Spleen (tissue), 11 donors: ENCODE data around the gene STAC. TPM values are rescaled to one million over a fixed set of nuclear protein-coding genes. Genes with fewer than 3 reads are reported as not detected.

Experiments
- DNase-seq: peaks from one replicate; pipeline ENCODE4 v3.0.0-alpha.2; 2020
- H3K27ac ChIP-seq, 8 donors: fragments of 200-600 bp; sonication (generic) in 7 of 8; 1 replicate in 4 of 8; 2 replicates in 4 of 8; pipeline versions ENCODE4 v1.5.0 to v1.8.0; 2016 to 2021; ENCODE audit warnings: inconsistent platforms in 4 of 8, mild to moderate bottlenecking in 4 of 8, moderate library complexity in 1 of 8
- H3K27me3 ChIP-seq, 7 donors: fragments of 200-600 bp; sonication (generic) in 6 of 7; replicated peaks in 1 of 7; 1 replicate in 4 of 7; 2 replicates in 3 of 7; pipeline versions ENCODE4 v1.5.0 to v1.8.0; 2016 to 2021; ENCODE audit warnings: inconsistent platforms in 3 of 7, mild to moderate bottlenecking in 1 of 7
- H3K36me3 ChIP-seq, 6 donors: fragments of 200-600 bp; sonication (generic) in 5 of 6; 1 replicate in 4 of 6; 2 replicates in 2 of 6; pipeline versions ENCODE4 v1.5.0 to v1.8.0; 2016 to 2021; ENCODE audit warnings: inconsistent platforms in 2 of 6
- H3K4me1 ChIP-seq, 6 donors: fragments of 200-600 bp; sonication (generic) in 5 of 6; 1 replicate in 3 of 6; 2 replicates in 3 of 6; pipeline versions ENCODE4 v1.5.0 to v1.8.0; 2016 to 2021; ENCODE audit warnings: inconsistent platforms in 3 of 6
- H3K4me3 ChIP-seq, 8 donors: fragments of 200-600 bp; sonication (generic) in 7 of 8; 1 replicate in 4 of 8; 2 replicates in 4 of 8; pipeline versions ENCODE4 v1.5.0 to v1.8.0; 2016 to 2021; ENCODE audit warnings: inconsistent platforms in 4 of 8, mild to moderate bottlenecking in 4 of 8, moderate library complexity in 2 of 8
- H3K9me3 ChIP-seq, 8 donors: fragments of 200-600 bp; sonication (generic) in 7 of 8; 1 replicate in 4 of 8; 2 replicates in 4 of 8; pipeline versions ENCODE4 v1.5.0 to v1.8.0; 2016 to 2021; ENCODE audit warnings: inconsistent platforms in 4 of 8
- CTCF ChIP-seq, 11 experiments: fragments of 200-600 bp in 7 of 11; fragments of 450-650 bp in 4 of 11; sonication (generic) in 4 of 11; IDR thresholded peaks in 8 of 11; conservative IDR thresholded peaks in 3 of 11; 1 replicate in 7 of 11; 2 replicates in 4 of 11; pipeline versions ENCODE4 v1.4.0 to v1.8.0; 2016 to 2021; ENCODE audit warnings: antibody characterized with exemption in 11 of 11, inconsistent platforms in 4 of 11, mild to moderate bottlenecking in 1 of 11
- POLR2A ChIP-seq, 3 donors: fragments of 450-650 bp; IDR thresholded peaks; one replicate each; pipeline ENCODE4 v1.5.1; 2017; ENCODE audit warnings: antibody characterized with exemption in 3 of 3, mild to moderate bottlenecking in 1 of 3
- POLR2AphosphoS5 ChIP-seq, 3 donors: sonication (generic); formaldehyde crosslinking; IDR thresholded peaks; one replicate each; pipeline ENCODE4 v1.5.1; 2017; ENCODE audit warnings: antibody characterized with exemption in 3 of 3
- WGBS, 5 donors: extraction: QIAGEN DNeasy Blood & Tissue Kit in 3 of 5; methylation state at CpG; one replicate each; pipeline versions ENCODE4 v1.1.5 to v1.1.7; 2013 to 2018; 5-methylcytosine and 5-hydroxymethylcytosine counted together
- intact Hi-C: fragments of 100-400 bp; cut with DNase I; formaldehyde crosslinking; loops from one replicate; pipeline ENCODE4 v1.15.0; 2023; ENCODE audit warnings: low total_unique reads
- polyA plus RNA-seq, 3 donors: library from polyadenylated mRNA; stranded (reverse); fragments of 200-250 nt; gene quantifications; one replicate each; pipeline ENCODE4 v1.2.1, GENCODE V29; 2013
- total RNA-seq, 7 donors: library from RNA; depleted of rRNA in 3 of 7; stranded (reverse); fragments of >200 nt in 3 of 7; fragmentation: NEBNext Ultra II Directional in 4 of 7; extraction: Animal tissue kit (Norgen Biotek cat#: 25700) in 4 of 7; gene quantifications; one replicate each; pipeline versions ENCODE4 v1.1.0 to v1.2.1, GENCODE V29; 2016 to 2021
- donor health status: healthy with polysubstance abuse.
- donor health status: DM: no; HTN: no; CAD: no; lungs with moderate emphysema.
- donor health status: DM: no; HTN: no; CAD: no.
- donor health status: Bipolar disorder and iron deficiency.
- donor health status: healthy.
- donor health status: DM: no; HTN: no; CAD: no.
- donor health status: DM: yes; HTN: yes; CAD: no.

Gene STAC
- total and polyA plus RNA-seq, 10 donors, result 0.08 to 2.9 (median 0.60) TPM

- no peaks in the 10 kb centered on the region for H3K27me3 ChIP-seq
- TF ChIP-seq POLR2A (IDR thresholded peaks at IDR 0.05) (no peak), POLR2AphosphoS5 (IDR thresholded peaks at IDR 0.05) (no peak), CTCF (IDR thresholded peaks at IDR 0.05 in 8 of 11, conservative IDR thresholded peaks at IDR 0.05 in 3 of 11) (no peak)
- DNase-seq, result no peak
- no peaks in the 10 kb centered on the region for H3K4me1 ChIP-seq
- H3K27ac ChIP-seq, result no peak overlapping the region
- no peak overlapping the region for H3K4me3 ChIP-seq
- no peaks in the 10 kb centered on the region for H3K36me3 ChIP-seq
- intact Hi-C loops, result no loop called here
- WGBS, 5 donors, result 63 to 70% (median 67%) methylated on average over 2 of the region's 2 CpGs
- H3K9me3 ChIP-seq, result peaks cover 0 to 3% (median 0%) of the 10 kb centered on the region in 8 donors
Measured at GRCh38 chr3:36596419-36596818, 216.1 kb downstream of the STAC start.

GRCh38 chr3:36597422-36597821 lies 217.1 kb downstream of the STAC start:
- Histone ChIP-seq H3K4me3 (no peak overlapping the region), H3K27ac (no peak overlapping the region), H3K27me3 (no peaks in the 10 kb centered on the region), H3K4me1 (no peaks in the 10 kb centered on the region), H3K9me3 (no peaks in the 10 kb centered on the region), H3K36me3 (no peaks in the 10 kb centered on the region)
- TF ChIP-seq CTCF (IDR thresholded peaks at IDR 0.05 in 8 of 11, conservative IDR thresholded peaks at IDR 0.05 in 3 of 11), result no peak
- TF ChIP-seq POLR2AphosphoS5 (IDR thresholded peaks at IDR 0.05), result no peak
- no peak for TF ChIP-seq POLR2A (IDR thresholded peaks at IDR 0.05)
- no peak for DNase-seq
- intact Hi-C loops, result no loop called here
- WGBS, 5 donors, result 72 to 78% (median 75%) methylated on average over 2 of the region's 2 CpGs
